NCI-H226 (cell line): Measurements from ENCODE around the gene PWP2.
"Not testable (repeated sequence)": the region's sequence is repeated elsewhere in the genome, so short reads cannot be mapped to it uniquely, and the experiment has no call there.

Experiments
- DNase-seq: peaks from one replicate; pipeline ENCODE4 v3.0.0-alpha.2; 2015

The PWP2 gene

GRCh38 chr21:44083631-44084291 is 23.4 kb upstream of the PWP2 start:
- DNase-seq: no peak

- DNase-seq: no peak
Observed at GRCh38 chr21:44084496-44085241, 22.5 kb upstream of the PWP2 start.

- DNase-seq: no peak
Observed at GRCh38 chr21:44085491-44086321, 21.5 kb upstream of the PWP2 start.

DNA sequence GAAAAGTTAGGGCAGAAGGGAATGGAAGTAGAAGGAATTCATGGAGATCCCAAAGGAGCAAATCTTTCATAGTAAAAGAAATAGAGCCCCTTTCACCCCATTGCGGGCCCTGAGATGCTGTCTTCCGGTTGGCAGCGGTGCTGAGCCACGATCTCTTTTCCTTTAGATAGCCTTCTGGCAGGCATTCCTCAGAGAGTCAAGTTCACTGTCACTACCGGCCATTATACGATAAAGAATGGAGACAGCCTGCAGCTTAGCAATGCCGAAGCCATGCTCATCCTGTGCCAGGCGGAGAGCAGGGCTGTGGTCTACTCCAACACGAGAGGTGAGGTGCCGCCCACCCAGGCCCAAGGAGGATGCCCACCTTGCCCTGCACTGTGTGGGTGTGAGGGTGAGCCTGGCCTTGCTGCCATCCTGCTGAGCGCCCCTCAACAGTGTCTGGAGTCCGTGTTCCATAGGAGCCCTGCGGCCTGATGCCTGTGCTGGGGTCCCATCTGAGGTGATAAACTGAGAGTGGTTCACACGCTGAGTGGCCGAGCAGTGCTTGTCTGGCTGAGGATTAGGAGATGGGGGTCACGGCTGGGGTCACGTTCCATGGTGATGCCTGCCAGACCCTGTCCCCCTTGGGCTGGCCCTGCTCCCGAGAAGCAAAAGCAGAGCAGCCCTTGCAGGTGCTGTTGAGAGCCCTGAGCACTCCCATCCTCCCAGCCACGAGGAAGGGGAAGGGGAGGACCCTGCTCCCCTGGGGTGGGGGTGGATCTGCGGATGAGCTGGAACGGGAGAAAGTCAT is 20.4 kb upstream of the PWP2 start:
- no peak for DNase-seq

GRCh38 chr21:44087426-44088400 is 19.5 kb upstream of the PWP2 start:
- no peak for DNase-seq

DNA sequence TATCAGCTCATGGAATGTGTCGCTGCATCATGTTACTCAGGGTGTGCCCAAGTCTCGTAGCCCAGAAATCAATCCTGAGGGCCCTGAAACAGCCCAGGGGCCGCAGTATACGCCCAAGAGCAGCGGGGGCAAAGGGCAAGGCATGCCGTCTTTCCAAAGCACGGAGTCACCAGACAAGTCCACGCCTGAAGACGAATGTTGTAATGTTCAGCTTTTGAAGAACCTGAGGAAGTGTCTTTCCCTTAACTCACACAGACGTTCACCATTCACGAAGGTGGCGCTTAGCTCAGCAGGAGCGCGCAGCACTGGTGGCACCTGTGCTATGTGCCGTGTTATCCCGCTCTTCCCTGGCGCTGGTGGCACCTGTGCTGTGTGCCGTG is 18.8 kb upstream of the PWP2 start:
- DNase-seq: no peak

- DNase-seq: no peak
Observed at GRCh38 chr21:44089001-44089911, 17.9 kb upstream of the PWP2 start.

- DNase-seq: no peak
Observed at GRCh38 chr21:44090325-44090724, 16.9 kb upstream of the PWP2 start.

- DNase-seq: no peak
Observed at GRCh38 chr21:44092211-44092610, 15.0 kb upstream of the PWP2 start.

DNA sequence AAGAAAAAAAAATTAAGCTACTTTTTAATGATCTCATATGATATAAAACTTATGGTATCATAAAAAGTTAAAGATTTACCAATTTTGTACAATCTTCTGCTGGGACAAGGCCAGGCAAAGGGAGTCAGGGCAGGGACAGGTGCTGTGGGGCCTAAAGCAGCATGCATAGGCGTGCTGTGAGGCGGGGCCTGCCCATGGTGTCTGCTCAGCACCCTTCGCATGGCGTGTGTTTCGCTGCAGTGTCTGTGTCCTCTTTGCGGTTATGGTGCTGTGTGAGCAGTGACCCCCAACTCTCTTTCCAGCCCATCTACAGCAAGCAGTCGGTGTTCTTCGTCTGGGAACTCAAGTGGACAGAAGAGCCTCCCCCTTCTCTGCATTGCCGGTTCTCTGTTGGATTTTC is 13.4 kb upstream of the PWP2 start:
- no peak for DNase-seq

DNA sequence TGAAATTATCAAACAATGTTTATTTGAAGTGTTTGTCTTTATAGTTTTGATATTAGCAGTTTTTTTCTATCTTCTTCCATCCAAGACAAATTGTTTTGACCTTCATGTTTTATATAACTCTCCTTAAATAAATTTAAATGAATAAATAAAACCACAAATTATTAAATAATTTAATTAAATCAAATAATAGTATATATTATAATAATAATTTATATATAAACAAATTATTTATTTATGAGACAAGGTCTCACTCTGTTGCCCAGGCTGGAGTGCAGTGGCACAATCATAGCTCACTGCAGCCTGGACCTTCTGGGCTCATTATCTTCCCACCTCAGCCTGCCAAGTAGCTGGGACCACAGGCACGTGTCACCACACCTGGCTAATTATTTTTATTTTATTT is 12.4 kb upstream of the PWP2 start:
- DNase-seq: no peak

DNA sequence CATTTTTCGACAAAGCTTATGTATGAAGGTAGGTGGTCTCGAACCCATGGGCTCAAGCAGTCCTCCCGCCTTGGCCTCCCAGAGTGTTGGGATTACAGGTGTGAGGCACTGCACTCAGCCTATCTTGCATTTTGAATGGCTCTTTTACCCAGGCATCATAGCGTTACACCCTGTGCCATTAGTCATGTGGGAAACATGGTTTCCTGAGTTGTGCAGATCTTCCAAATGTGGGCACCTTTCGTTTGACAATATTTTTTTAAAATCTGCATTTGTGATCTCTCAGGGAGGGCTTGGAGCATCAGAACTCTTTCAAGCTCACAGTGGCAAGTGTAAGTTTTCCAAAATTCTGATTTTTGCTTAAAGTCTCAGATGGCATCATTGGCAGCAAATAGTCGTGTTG is 8.7 kb upstream of the PWP2 start:
- not testable (repeated sequence) for DNase-seq

GRCh38 chr21:44098964-44099363 is 8.2 kb upstream of the PWP2 start:
- DNase-seq: not testable (repeated sequence)

- DNase-seq: not testable (repeated sequence)
Observed at GRCh38 chr21:44107589-44107988, 390 bp downstream of the PWP2 start.

DNA sequence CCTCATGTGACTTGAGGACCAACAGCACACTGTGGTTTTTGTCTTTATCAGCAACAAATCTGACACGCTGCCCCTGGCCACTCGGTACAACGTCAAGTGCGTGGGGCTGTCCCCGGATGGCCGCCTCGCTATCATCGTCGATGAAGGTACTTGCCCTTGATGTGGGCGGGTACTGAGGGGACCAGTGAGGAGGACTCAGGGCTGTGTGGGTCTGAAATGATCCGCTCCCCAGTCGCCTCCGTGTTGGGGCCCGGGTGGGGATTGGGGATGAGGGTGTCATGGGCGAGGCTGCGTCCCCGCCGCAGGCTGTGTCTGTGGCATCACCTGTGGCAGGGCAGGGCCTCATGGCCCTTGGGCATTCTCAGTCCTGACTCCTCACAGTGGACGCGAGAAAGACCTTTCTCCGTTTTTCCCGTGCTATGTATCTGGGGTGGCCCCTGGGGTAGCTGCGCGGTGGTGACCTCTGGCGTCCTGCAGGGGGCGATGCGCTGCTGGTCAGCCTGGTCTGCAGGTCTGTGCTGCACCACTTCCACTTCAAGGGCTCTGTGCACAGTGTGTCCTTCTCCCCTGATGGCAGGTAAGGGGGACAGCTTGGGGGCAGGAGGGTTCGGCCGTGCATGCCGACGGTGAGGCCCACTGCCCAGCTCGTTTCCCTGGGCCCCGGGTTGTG is 6.6 kb downstream of the PWP2 start:
- DNase-seq: not testable (repeated sequence)

DNA sequence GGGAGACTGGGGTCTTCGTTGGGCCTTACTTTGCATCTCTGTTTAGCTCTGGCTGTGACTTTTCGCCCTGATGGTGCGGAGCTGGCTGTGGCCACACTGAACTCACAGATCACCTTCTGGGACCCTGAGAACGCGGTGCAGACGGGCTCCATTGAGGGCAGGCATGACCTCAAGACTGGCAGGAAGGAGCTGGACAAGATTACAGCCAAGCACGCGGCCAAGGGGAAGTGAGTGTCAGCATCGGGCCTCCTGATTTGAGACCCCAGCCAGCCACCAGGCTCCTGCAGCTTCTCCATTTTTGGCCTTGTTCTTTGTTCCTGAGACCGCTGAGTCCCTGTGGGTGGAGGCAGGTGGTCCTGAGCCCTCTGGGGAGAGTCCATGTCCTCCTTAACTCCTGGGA is 14.9 kb downstream of the PWP2 start:
- not testable (repeated sequence) for DNase-seq

GRCh38 chr21:44127827-44128226 is 20.6 kb downstream of the PWP2 start:
- not testable (repeated sequence) for DNase-seq

DNA sequence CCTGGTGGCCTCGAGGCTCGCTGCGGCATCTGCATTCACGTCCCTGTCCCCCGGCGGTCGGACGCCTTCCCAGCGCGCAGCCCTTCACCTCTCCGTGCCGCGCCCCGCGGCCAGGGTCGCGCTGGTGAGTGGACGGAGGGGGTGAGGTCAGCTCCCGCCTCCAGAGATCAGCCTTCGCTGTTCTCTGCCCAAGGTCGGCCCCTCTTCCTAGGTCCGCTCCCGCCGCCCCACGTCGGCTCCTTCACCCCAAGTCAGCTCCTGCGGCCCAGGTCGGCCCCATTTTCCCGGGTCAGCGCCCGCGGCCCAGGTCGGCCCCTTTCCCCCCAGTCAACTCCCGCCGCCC is 26.5 kb downstream of the PWP2 start:
- not testable (repeated sequence) for DNase-seq

GRCh38 chr21:44134732-44135131 is 27.5 kb downstream of the PWP2 start:
- DNase-seq: not testable (repeated sequence)

DNA sequence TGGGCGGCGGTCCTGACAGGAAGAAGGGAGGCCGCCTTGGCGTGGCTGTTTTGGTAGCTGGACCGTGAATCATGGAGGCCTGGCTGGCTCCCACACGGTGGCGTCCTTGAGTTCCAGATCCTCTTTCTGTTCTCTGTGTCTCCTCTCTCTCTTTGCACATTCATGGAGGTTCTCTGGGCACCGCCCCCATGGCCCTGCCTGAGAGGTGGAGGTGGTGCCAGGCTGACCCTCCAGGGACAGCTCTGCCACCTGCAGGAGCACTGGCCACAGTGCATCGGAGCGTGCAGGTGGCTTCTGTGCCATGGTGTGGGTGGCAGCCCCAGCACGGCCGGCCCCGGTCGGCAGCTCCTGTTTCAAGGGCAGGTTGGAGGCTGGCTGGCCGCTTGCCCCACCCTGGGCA is 30.8 kb downstream of the PWP2 start:
- not testable (repeated sequence) for DNase-seq
